ENCODE measurements around the gene DNASE2.
"Not testable (repeated sequence)": the region's sequence is repeated elsewhere in the genome, so short reads cannot be mapped to it uniquely, and the experiment has no call there.

Gene DNASE2

GRCh38 chr19:12864143-12864542 is 17.1 kb downstream of the DNASE2 start:
- no peak for DNase-seq

- no peak for DNase-seq
These were observed 21.7 kb downstream of the DNASE2 start for GRCh38 chr19:12859546-12859945.

GRCh38 chr19:12858041-12858928 is 23.0 kb downstream of the DNASE2 start:
- DNase-seq, result no peak

GRCh38 chr19:12856653-12857052 is 24.6 kb downstream of the DNASE2 start:
- DNase-seq, result no peak

GRCh38 chr19:12847159-12848139 is 33.8 kb downstream of the DNASE2 start:
- peak; percentile 92 to 93 for DNase-seq

GRCh38 chr19:12846613-12847012 is 34.6 kb downstream of the DNASE2 start:
- not testable (repeated sequence) for DNase-seq

GRCh38 chr19:12843999-12844732 is 37.1 kb downstream of the DNASE2 start:
- DNase-seq, result no peak

- DNase-seq, result no peak
These were observed 37.9 kb downstream of the DNASE2 start for GRCh38 chr19:12843328-12843727.

- DNase-seq, result no peak
These were observed 38.7 kb downstream of the DNASE2 start for GRCh38 chr19:12842511-12842910.

- peak in 1 of 2 experiments; percentile 38 for DNase-seq
These were observed 40.2 kb downstream of the DNASE2 start for GRCh38 chr19:12841094-12841493.

- peak; percentile 65 to 73 for DNase-seq
These were observed 40.9 kb downstream of the DNASE2 start for GRCh38 chr19:12840091-12841079.

- peak in 1 of 2 experiments; percentile 27 for DNase-seq
These were observed 42.1 kb downstream of the DNASE2 start for GRCh38 chr19:12838886-12839756.

GRCh38 chr19:12838182-12838885 is 42.9 kb downstream of the DNASE2 start, which contains the start of gene MAST1:
Gene MAST1 (plus strand): TSS chr19:12838515. CDS start chr19:12838573, 58 bp downstream.
- peak; percentile 60 to 67 for DNase-seq

- no peak for DNase-seq
These were observed 44.0 kb downstream of the DNASE2 start for GRCh38 chr19:12837225-12837624.

GRCh38 chr19:12836529-12836863 is 44.8 kb downstream of the DNASE2 start:
- no peak for DNase-seq

- peak in 1 of 2 experiments; percentile 26 for DNase-seq
These were observed 46.1 kb downstream of the DNASE2 start for GRCh38 chr19:12834976-12835757.

GRCh38 chr19:12834566-12834943 is 46.7 kb downstream of the DNASE2 start, which contains the start of gene RTBDN:
Gene RTBDN (minus strand): TSS chr19:12834579. CDS start chr19:12829979, 4,600 bp downstream.
- DNase-seq, result no peak

GRCh38 chr19:12833738-12834565 is 47.3 kb downstream of the DNASE2 start:
- peak; percentile 47 to 49 for DNase-seq

Data from activated CD4-positive, alpha-beta T cell treated with anti-CD3 and anti-CD28 coated beads, Interleukin-2, amount 50 U/mL, for 48 hours (primary cell).